ENCODE results near the gene EXOC5.

GRCh38 chr14:57245941-57246340 lies 22.8 kb downstream of the EXOC5 start:
- TF ChIP-seq, protein P1, sequence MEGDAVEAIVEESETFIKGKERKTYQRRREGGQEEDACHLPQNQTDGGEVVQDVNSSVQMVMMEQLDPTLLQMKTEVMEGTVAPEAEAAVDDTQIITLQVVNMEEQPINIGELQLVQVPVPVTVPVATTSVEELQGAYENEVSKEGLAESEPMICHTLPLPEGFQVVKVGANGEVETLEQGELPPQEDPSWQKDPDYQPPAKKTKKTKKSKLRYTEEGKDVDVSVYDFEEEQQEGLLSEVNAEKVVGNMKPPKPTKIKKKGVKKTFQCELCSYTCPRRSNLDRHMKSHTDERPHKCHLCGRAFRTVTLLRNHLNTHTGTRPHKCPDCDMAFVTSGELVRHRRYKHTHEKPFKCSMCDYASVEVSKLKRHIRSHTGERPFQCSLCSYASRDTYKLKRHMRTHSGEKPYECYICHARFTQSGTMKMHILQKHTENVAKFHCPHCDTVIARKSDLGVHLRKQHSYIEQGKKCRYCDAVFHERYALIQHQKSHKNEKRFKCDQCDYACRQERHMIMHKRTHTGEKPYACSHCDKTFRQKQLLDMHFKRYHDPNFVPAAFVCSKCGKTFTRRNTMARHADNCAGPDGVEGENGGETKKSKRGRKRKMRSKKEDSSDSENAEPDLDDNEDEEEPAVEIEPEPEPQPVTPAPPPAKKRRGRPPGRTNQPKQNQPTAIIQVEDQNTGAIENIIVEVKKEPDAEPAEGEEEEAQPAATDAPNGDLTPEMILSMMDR (conservative IDR thresholded peaks at IDR 0.05 in 1 of 2, IDR thresholded peaks at IDR 0.05 in 1 of 2; ENCODE audit: extremely low read depth in 1 of 2, insufficient read depth in 1 of 2, low read depth in 1 of 2, low read length in 2 of 2) = no peak
- TF ChIP-seq EZH2 (IDR thresholded peaks at IDR 0.05; ENCODE audit: borderline replicate concordance, low read length) = no peak

All from mammary epithelial cell (primary cell).